Endothelial cell of umbilical vein (primary cell): ENCODE measurements around the gene UPF1. TPM values are rescaled to one million over a fixed set of nuclear protein-coding genes. Genes with fewer than 3 reads are reported as not detected.

Experiments
- BruUV-seq: library from RNA; stranded (reverse); fragments of 400-500 nt; replicated peaks from 2 replicates; lab custom pipeline; 2021; lab: Mats Ljungman, UMichigan
- CTCF ChIA-PET: fragments of 300-600, 350-600 bp; sonication (Branson Sonifier 250); formaldehyde crosslinking; loops from one replicate; lab custom pipeline; 2021; ENCODE audit warnings: antibody characterized with exemption, inconsistent platforms; lab: Charles Lee
- POLR2A ChIA-PET: fragments of 300-600, 350-600 bp; sonication (Branson Sonifier 250); formaldehyde crosslinking; loops from one replicate; lab custom pipeline; 2021; ENCODE audit warnings: antibody characterized with exemption, inconsistent platforms; lab: Charles Lee
- DNase-seq: peaks from one replicate; pipeline ENCODE4 v3.0.0-alpha.2; 2011; ENCODE audit warnings: low read depth, low spot score
- FAIRE-seq: peaks from 2 replicates; lab custom pipeline; 2011; peaks lifted over from hg19 to GRCh38; lab: Jason Lieb, UNC
- H2AFZ ChIP-seq: 2 replicates; pipeline ENCODE4 v1.6.0; 2012; ENCODE audit warnings: low read depth, low read length, control low read depth, inconsistent platforms
- H3K27ac ChIP-seq: 2 replicates; pipeline ENCODE4 v1.5.1; 2011; ENCODE audit warnings: low read depth, mild to moderate bottlenecking, control low read depth, low read length, moderate library complexity; ENCODE audit not compliant: insufficient read depth
- H3K27me3 ChIP-seq, 2 experiments: 2 replicates each; pipeline versions ENCODE4 v1.6.0 to v1.6.1; 2011; ENCODE audit warnings: low read length in 2 of 2, mixed read lengths in 1 of 2; ENCODE audit not compliant: control insufficient read depth in 2 of 2, insufficient read depth in 2 of 2
- H3K36me3 ChIP-seq, 2 experiments: 2 replicates in 1 of 2; 3 replicates in 1 of 2; pipeline ENCODE4 v1.5.1; 2011; ENCODE audit warnings: low read length in 2 of 2, mild to moderate bottlenecking in 1 of 2, moderate library complexity in 1 of 2; ENCODE audit not compliant: control insufficient read depth in 2 of 2, insufficient read depth in 2 of 2; ENCODE audit errors: extremely low read depth in 1 of 2
- H3K4me1 ChIP-seq: 3 replicates; pipeline ENCODE4 v1.5.1; 2011; ENCODE audit warnings: mild to moderate bottlenecking, low read length; ENCODE audit not compliant: control insufficient read depth, insufficient read depth; ENCODE audit errors: extremely low read depth
- H3K4me2 ChIP-seq: 2 replicates; pipeline ENCODE4 v1.6.1; 2011; ENCODE audit warnings: low read length, control low read depth, mixed read lengths; ENCODE audit not compliant: insufficient read depth
- H3K4me3 ChIP-seq, 3 experiments: fragments of 200-600 bp in 1 of 3; sonication (generic), shearing (Covaris generic) in 1 of 3; replicated peaks in 1 of 3; 2 replicates each; pipeline ENCODE4 v1.5.1; 2011 to 2016; ENCODE audit warnings: control low read depth in 3 of 3, low read length in 3 of 3, mild to moderate bottlenecking in 2 of 3, inconsistent platforms in 1 of 3, low read depth in 1 of 3, moderate library complexity in 1 of 3; ENCODE audit not compliant: insufficient read depth in 1 of 3
- H3K79me2 ChIP-seq: 2 replicates; pipeline ENCODE4 v1.6.0; 2012; ENCODE audit warnings: low read length, inconsistent platforms; ENCODE audit not compliant: control insufficient read depth, insufficient read depth
- H3K9ac ChIP-seq: replicated peaks from 2 replicates; pipeline ENCODE3; 2011; ENCODE audit warnings: low read length, control low read depth; ENCODE audit not compliant: insufficient read depth; ENCODE audit errors: extremely low read depth
- H3K9me1 ChIP-seq: replicated peaks from 3 replicates; pipeline ENCODE4 v1.6.0; 2011; ENCODE audit warnings: mild to moderate bottlenecking, low read length; ENCODE audit not compliant: control insufficient read depth, insufficient read depth; ENCODE audit errors: extremely low read depth
- H3K9me3 ChIP-seq: replicated peaks from 2 replicates; pipeline ENCODE4 v1.5.1; 2012; ENCODE audit warnings: low read length, inconsistent platforms; ENCODE audit not compliant: control insufficient read depth, insufficient read depth
- H4K20me1 ChIP-seq: replicated peaks from 2 replicates; pipeline ENCODE3; 2011; ENCODE audit warnings: mild to moderate bottlenecking, low read length; ENCODE audit not compliant: control insufficient read depth, insufficient read depth; ENCODE audit errors: extremely low read depth
- CTCF ChIP-seq, 2 donors: IDR thresholded peaks; 1 replicate in 1 of 2; 2 replicates in 1 of 2; pipeline ENCODE4 v1.5.1; 2011; ENCODE audit warnings: low read length in 2 of 2, mild to moderate bottlenecking in 2 of 2, moderate library complexity in 2 of 2, control low read depth in 1 of 2, inconsistent platforms in 1 of 2, low read depth in 1 of 2; ENCODE audit not compliant: insufficient read depth in 1 of 2; ENCODE audit errors: extremely low read depth in 1 of 2
- EZH2 ChIP-seq: IDR thresholded peaks from 2 replicates; pipeline ENCODE4 v1.6.1; 2012; ENCODE audit warnings: borderline replicate concordance, low read depth, mild to moderate bottlenecking, moderate library complexity, low read length, inconsistent platforms; ENCODE audit not compliant: severe bottlenecking
- FOS ChIP-seq: IDR thresholded peaks from 2 replicates; pipeline ENCODE4 v1.6.1; 2011; ENCODE audit warnings: mild to moderate bottlenecking, low read length, moderate library complexity, borderline replicate concordance; ENCODE audit not compliant: insufficient read depth
- GATA2 ChIP-seq: IDR thresholded peaks from 2 replicates; pipeline ENCODE4 v1.7.0; 2011; ENCODE audit warnings: low read depth, mild to moderate bottlenecking, moderate library complexity, mixed read lengths, low read length; ENCODE audit not compliant: insufficient read length, insufficient read depth
- JUN ChIP-seq: IDR thresholded peaks from 2 replicates; pipeline ENCODE4 v1.6.1; 2011; ENCODE audit warnings: borderline replicate concordance, low read depth; ENCODE audit not compliant: insufficient read length, insufficient read depth
- MAX ChIP-seq: IDR thresholded peaks from 2 replicates; pipeline ENCODE4 v1.6.1; 2011; ENCODE audit not compliant: insufficient read depth, insufficient read length
- MYC ChIP-seq: IDR thresholded peaks from one replicate; pipeline ENCODE4 v1.6.1; 2011; ENCODE audit warnings: mild to moderate bottlenecking, low read depth, low read length
- POLR2A ChIP-seq: IDR thresholded peaks from 2 replicates; pipeline ENCODE4 v1.6.1; 2012; ENCODE audit warnings: low read depth, mild to moderate bottlenecking, control low read depth, low read length
- POLR2AphosphoS5 ChIP-seq: IDR thresholded peaks from 2 replicates; pipeline ENCODE4 v1.6.1; 2012; ENCODE audit warnings: low read depth, mild to moderate bottlenecking, control low read depth, low read length, moderate library complexity; ENCODE audit not compliant: insufficient read depth
- dilution Hi-C: fragments of 300-500 bp; cut with MboI; formaldehyde crosslinking; loops from one replicate; pipeline ENCODE4 v1.15.0; 2019; ENCODE audit warnings: low sequenced_read_pairs; ENCODE audit not compliant: extremely low pct_ligation_motif_present
- intact Hi-C: fragments of 100-400 bp; cut with micrococcal nuclease; formaldehyde crosslinking; loops from one replicate; pipeline ENCODE4 v1.10.0; 2022
- polyA plus RNA-seq, 4 experiments: library from polyadenylated mRNA; depleted of rRNA in 3 of 4; stranded (reverse) in 3 of 4; unstranded in 1 of 4; fragments of >200 nt; gene quantifications; 2 replicates each; pipeline versions ENCODE4 v1.2.1 to v1.2.3, GENCODE V29; 2011 to 2012; ENCODE audit warnings: missing spikeins in 1 of 4
- total RNA-seq: library from RNA; stranded (reverse); gene quantifications from 2 replicates; pipeline ENCODE4 v1.2.3, GENCODE V29; 2021

The UPF1 gene
- total and polyA plus RNA-seq, 2 donors (not counting 3 experiments of a cell fraction or from before 2014, with no cell fraction given), result 65.9 to 68.2 TPM

- intact Hi-C loops, result no loop called here
- no peak for FAIRE-seq
- H3K27me3 ChIP-seq, result no peaks in the 10 kb centered on the region
Measured at GRCh38 chr19:18804139-18804601, 27.6 kb upstream of the UPF1 start.

More at GRCh38 chr19:18804139-18804601, 27.6 kb upstream of the UPF1 start:
- TF ChIP-seq MAX (no peak), CTCF (IDR thresholded peaks at IDR 0.05; ENCODE audit: extremely low read depth in 1 of 2, insufficient read depth in 1 of 2, low read depth in 1 of 2, low read length in 2 of 2) (no peak), EZH2 (no peak), POLR2A (no peak), JUN (no peak), MYC (no peak), FOS (no peak), GATA2 (no peak), POLR2AphosphoS5 (no peak)
- no peaks in the 10 kb centered on the region for H3K79me2 ChIP-seq
- H3K4me3 ChIP-seq, result no peak overlapping the region
- H3K36me3 ChIP-seq, result no peaks in the 10 kb centered on the region
- H3K9me1 ChIP-seq, result no peaks in the 10 kb centered on the region
- no peak overlapping the region for H3K9ac ChIP-seq
- no peaks in the 10 kb centered on the region for H3K9me3 ChIP-seq
- POLR2A ChIA-PET, result no interaction called here
- CTCF ChIA-PET, result no interaction called here
- H3K27ac ChIP-seq, result no peak overlapping the region
- no peaks in the 10 kb centered on the region for H3K4me1 ChIP-seq
- no TSS peak for BruUV-seq
- no peaks in the 10 kb centered on the region for H4K20me1 ChIP-seq
- H2AFZ ChIP-seq, result no peak overlapping the region
- H3K4me2 ChIP-seq, result no peak overlapping the region
- no peak for DNase-seq
- dilution Hi-C loops, result no loop called here
